Measurements from ENCODE around the gene OR4S1.
A peak's percentile ranks its signal among the peaks of the same experiment; 100 is the strongest.

DNA sequence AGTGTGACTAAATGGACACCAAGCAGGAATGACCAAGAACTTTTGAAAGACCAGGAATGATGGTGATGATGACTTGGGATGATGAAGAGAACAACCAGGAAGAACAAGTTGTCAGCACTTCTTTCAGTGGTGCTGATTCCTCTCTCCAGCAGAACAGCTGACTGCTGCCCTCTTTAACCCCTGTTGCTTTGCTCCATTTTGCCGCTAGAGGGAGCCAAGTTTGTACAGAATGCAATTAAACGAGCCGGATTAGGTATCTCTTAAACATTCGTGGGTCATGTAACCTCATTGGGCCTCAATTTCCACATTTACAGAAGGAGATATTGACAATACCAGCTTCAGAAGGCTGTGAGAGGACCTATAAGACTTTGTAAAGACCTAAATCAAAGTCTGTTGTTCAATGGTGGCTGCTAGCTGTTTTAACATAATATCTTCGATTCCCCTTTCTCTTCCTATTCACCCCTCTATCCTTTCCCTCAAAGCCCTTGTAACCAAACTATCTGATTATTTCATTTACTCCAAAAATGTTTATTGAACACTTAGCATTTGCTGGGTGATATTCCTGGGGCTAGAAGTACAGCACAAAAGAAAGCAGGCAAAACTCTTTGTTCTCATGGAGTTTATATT is 1.9 kb downstream of the OR4S1 start:
- TF ChIP-seq, protein P1, sequence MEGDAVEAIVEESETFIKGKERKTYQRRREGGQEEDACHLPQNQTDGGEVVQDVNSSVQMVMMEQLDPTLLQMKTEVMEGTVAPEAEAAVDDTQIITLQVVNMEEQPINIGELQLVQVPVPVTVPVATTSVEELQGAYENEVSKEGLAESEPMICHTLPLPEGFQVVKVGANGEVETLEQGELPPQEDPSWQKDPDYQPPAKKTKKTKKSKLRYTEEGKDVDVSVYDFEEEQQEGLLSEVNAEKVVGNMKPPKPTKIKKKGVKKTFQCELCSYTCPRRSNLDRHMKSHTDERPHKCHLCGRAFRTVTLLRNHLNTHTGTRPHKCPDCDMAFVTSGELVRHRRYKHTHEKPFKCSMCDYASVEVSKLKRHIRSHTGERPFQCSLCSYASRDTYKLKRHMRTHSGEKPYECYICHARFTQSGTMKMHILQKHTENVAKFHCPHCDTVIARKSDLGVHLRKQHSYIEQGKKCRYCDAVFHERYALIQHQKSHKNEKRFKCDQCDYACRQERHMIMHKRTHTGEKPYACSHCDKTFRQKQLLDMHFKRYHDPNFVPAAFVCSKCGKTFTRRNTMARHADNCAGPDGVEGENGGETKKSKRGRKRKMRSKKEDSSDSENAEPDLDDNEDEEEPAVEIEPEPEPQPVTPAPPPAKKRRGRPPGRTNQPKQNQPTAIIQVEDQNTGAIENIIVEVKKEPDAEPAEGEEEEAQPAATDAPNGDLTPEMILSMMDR (IDR thresholded peaks at IDR 0.05; ENCODE audit: low read depth, low read length, missing input control), result peak; percentile 86
- TF ChIP-seq, protein P2, sequence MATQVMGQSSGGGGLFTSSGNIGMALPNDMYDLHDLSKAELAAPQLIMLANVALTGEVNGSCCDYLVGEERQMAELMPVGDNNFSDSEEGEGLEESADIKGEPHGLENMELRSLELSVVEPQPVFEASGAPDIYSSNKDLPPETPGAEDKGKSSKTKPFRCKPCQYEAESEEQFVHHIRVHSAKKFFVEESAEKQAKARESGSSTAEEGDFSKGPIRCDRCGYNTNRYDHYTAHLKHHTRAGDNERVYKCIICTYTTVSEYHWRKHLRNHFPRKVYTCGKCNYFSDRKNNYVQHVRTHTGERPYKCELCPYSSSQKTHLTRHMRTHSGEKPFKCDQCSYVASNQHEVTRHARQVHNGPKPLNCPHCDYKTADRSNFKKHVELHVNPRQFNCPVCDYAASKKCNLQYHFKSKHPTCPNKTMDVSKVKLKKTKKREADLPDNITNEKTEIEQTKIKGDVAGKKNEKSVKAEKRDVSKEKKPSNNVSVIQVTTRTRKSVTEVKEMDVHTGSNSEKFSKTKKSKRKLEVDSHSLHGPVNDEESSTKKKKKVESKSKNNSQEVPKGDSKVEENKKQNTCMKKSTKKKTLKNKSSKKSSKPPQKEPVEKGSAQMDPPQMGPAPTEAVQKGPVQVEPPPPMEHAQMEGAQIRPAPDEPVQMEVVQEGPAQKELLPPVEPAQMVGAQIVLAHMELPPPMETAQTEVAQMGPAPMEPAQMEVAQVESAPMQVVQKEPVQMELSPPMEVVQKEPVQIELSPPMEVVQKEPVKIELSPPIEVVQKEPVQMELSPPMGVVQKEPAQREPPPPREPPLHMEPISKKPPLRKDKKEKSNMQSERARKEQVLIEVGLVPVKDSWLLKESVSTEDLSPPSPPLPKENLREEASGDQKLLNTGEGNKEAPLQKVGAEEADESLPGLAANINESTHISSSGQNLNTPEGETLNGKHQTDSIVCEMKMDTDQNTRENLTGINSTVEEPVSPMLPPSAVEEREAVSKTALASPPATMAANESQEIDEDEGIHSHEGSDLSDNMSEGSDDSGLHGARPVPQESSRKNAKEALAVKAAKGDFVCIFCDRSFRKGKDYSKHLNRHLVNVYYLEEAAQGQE (IDR thresholded peaks at IDR 0.05), result no peak
- no peak for TF ChIP-seq ZBTB33 (IDR thresholded peaks at IDR 0.05)
- no peak for TF ChIP-seq EGR1 (IDR thresholded peaks at IDR 0.05; ENCODE audit: low read depth in 2 of 2)
- no peak for TF ChIP-seq TAF1 (conservative IDR thresholded peaks at IDR 0.05)
- TF ChIP-seq MAX (IDR thresholded peaks at IDR 0.05), result no peak
- TF ChIP-seq YY1 (IDR thresholded peaks at IDR 0.05), result no peak
- no peak for TF ChIP-seq SP1 (IDR thresholded peaks at IDR 0.05)
